HepG2 (cell line): Measurements from ENCODE around the gene MEAF6. TPM values are rescaled to one million over a fixed set of nuclear protein-coding genes. Genes with fewer than 3 reads are reported as not detected.

Source experiments
- EHMT2 ChIP-seq: fragments of 200-600 bp; sonication (generic); IDR thresholded peaks from 2 replicates; pipeline ENCODE4 v1.7.0; 2017; ENCODE audit warnings: antibody characterized with exemption, low read depth, low read length, borderline replicate concordance
- HIVEP1 ChIP-seq: sonication (generic); formaldehyde crosslinking; IDR thresholded peaks from 2 replicates; pipeline ENCODE4 v1.4.0; 2020; ENCODE audit warnings: mild to moderate bottlenecking, missing genetic modification reagents
- IKZF4 ChIP-seq: sonication (generic); formaldehyde crosslinking; IDR thresholded peaks from 2 replicates; pipeline ENCODE4 v1.5.1; 2020; ENCODE audit warnings: borderline replicate concordance, mild to moderate bottlenecking, low read depth, missing genetic modification reagents; ENCODE audit errors: not compliant biosample characterization
- IRF9 ChIP-seq: sonication (generic); formaldehyde crosslinking; IDR thresholded peaks from 2 replicates; pipeline ENCODE4 v1.8.0; 2022; ENCODE audit warnings: missing genetic modification reagents, mild to moderate bottlenecking, borderline replicate concordance
- KDM6A ChIP-seq: IDR thresholded peaks from 2 replicates; pipeline ENCODE4 v1.6.1; 2016; ENCODE audit warnings: low read depth
- MAFK ChIP-seq, 2 experiments: IDR thresholded peaks in 1 of 2; conservative IDR thresholded peaks in 1 of 2; 2 replicates each; pipeline ENCODE4 v1.6.1; 2011; ENCODE audit warnings: improper control_type of control experiment in 2 of 2, low read length in 2 of 2
- NFKBIZ ChIP-seq: IDR thresholded peaks from 2 replicates; pipeline ENCODE4 v1.6.1; 2018; ENCODE audit warnings: missing genetic modification reagents, missing compliant biosample characterization
- NR0B2 ChIP-seq: sonication (generic); formaldehyde crosslinking; IDR thresholded peaks from 2 replicates; pipeline ENCODE4 v1.4.0; 2020; ENCODE audit warnings: mild to moderate bottlenecking, missing genetic modification reagents
- PRDM10 ChIP-seq: sonication (generic); formaldehyde crosslinking; IDR thresholded peaks from 2 replicates; pipeline ENCODE4 v1.4.0; 2020; ENCODE audit warnings: low read depth, missing genetic modification reagents
- RARG ChIP-seq: sonication (generic); formaldehyde crosslinking; IDR thresholded peaks from 2 replicates; pipeline ENCODE4 v1.4.0; 2020; ENCODE audit warnings: low read depth, mild to moderate bottlenecking, missing genetic modification reagents
- SETDB1 ChIP-seq: sonication (generic); formaldehyde crosslinking; IDR thresholded peaks from 2 replicates; pipeline ENCODE4 v1.5.1; 2020; ENCODE audit warnings: missing genetic modification reagents, mild to moderate bottlenecking, borderline replicate concordance
- SP140L ChIP-seq: sonication (generic); formaldehyde crosslinking; IDR thresholded peaks from 2 replicates; pipeline ENCODE4 v1.4.0; 2020; ENCODE audit warnings: missing genetic modification reagents, borderline replicate concordance
- TAF1 ChIP-seq: sonication (generic); formaldehyde crosslinking; IDR thresholded peaks from 2 replicates; pipeline ENCODE4 v1.4.0; 2020; ENCODE audit warnings: missing genetic modification reagents
- U2AF1 ChIP-seq: fragments of 200-400 bp; formaldehyde crosslinking; optimal IDR thresholded peaks from 2 replicates; pipeline ENCODE3; 2017; ENCODE audit warnings: mild to moderate bottlenecking, low read depth, low read length
- ZNF547 ChIP-seq: sonication (generic); formaldehyde crosslinking; IDR thresholded peaks from 2 replicates; pipeline ENCODE4 v1.5.1; 2020; ENCODE audit warnings: mild to moderate bottlenecking, missing genetic modification reagents
- ZNF619 ChIP-seq: sonication (generic); formaldehyde crosslinking; IDR thresholded peaks from 2 replicates; pipeline ENCODE4 v1.4.0; 2020; ENCODE audit warnings: mild to moderate bottlenecking, missing genetic modification reagents
- polyA plus RNA-seq, 8 experiments: library from polyadenylated mRNA; depleted of rRNA in 3 of 8; stranded (reverse) in 7 of 8; unstranded in 1 of 8; fragments of >200 nt; fragmentation: Illumina TruSeq in 4 of 8; extraction: Trizol in 4 of 8; gene quantifications; 2 replicates each; pipeline versions ENCODE4 v1.2.1 to v1.2.3, GENCODE V29; 2011 to 2016; ENCODE audit warnings: low read depth in 4 of 8, missing spikeins in 1 of 8, mixed read lengths in 1 of 8; ENCODE audit not compliant: insufficient read depth in 1 of 8
- total RNA-seq, 5 experiments: library from RNA; depleted of rRNA; stranded (reverse); fragments of >200 nt; fragmentation: Illumina TruSeq; extraction: Trizol; gene quantifications; 2 replicates each; pipeline ENCODE4 v1.2.3, GENCODE V29; 2016; ENCODE audit warnings: low read depth in 1 of 5
- TF ChIP-seq, protein P1 (sequence below): sonication (generic); formaldehyde crosslinking; IDR thresholded peaks from 2 replicates; pipeline ENCODE4 v1.4.0; 2020; ENCODE audit warnings: missing genetic modification reagents
- TF ChIP-seq, protein P2 (sequence below): sonication (generic); formaldehyde crosslinking; IDR thresholded peaks from 2 replicates; pipeline ENCODE4 v1.4.0; 2020; ENCODE audit warnings: low read depth, mild to moderate bottlenecking, missing genetic modification reagents

MEAF6 gene
- total and polyA plus RNA-seq, 2 of the 13 experiments (the other 11 are each of a cell fraction or from before 2014, with no cell fraction given), result 29.5 to 45.6 TPM

- TF ChIP-seq PRDM10 (CRISPR knock-in tag) (no peak), NFKBIZ (no peak), SP140L (CRISPR knock-in tag) (no peak), NR0B2 (CRISPR knock-in tag) (0 out of 2 replicates have a peak, but pooled peaks have one; percentile 64), IKZF4 (CRISPR knock-in tag) (no peak), TAF1 (CRISPR knock-in tag) (peak; percentile 78), SETDB1 (CRISPR knock-in tag) (no peak), KDM6A (CRISPR knock-in tag) (no peak), IRF9 (peak; percentile 76; the same call in 1 of the 2 replicates), ZNF547 (CRISPR knock-in tag) (peak; percentile 49; the same call in 1 of the 2 replicates), EHMT2 (no peak), U2AF1 (no peak), ZNF619 (CRISPR knock-in tag) (no peak), MAFK (conservative IDR thresholded peaks at IDR 0.05 in 1 of 2, IDR thresholded peaks at IDR 0.05 in 1 of 2; ENCODE audit: low read length in 2 of 2) (no peak), RARG (CRISPR knock-in tag) (peak; percentile 67; the same call in 1 of the 2 replicates), HIVEP1 (CRISPR knock-in tag) (peak; percentile 83)
- TF ChIP-seq, protein P1, sequence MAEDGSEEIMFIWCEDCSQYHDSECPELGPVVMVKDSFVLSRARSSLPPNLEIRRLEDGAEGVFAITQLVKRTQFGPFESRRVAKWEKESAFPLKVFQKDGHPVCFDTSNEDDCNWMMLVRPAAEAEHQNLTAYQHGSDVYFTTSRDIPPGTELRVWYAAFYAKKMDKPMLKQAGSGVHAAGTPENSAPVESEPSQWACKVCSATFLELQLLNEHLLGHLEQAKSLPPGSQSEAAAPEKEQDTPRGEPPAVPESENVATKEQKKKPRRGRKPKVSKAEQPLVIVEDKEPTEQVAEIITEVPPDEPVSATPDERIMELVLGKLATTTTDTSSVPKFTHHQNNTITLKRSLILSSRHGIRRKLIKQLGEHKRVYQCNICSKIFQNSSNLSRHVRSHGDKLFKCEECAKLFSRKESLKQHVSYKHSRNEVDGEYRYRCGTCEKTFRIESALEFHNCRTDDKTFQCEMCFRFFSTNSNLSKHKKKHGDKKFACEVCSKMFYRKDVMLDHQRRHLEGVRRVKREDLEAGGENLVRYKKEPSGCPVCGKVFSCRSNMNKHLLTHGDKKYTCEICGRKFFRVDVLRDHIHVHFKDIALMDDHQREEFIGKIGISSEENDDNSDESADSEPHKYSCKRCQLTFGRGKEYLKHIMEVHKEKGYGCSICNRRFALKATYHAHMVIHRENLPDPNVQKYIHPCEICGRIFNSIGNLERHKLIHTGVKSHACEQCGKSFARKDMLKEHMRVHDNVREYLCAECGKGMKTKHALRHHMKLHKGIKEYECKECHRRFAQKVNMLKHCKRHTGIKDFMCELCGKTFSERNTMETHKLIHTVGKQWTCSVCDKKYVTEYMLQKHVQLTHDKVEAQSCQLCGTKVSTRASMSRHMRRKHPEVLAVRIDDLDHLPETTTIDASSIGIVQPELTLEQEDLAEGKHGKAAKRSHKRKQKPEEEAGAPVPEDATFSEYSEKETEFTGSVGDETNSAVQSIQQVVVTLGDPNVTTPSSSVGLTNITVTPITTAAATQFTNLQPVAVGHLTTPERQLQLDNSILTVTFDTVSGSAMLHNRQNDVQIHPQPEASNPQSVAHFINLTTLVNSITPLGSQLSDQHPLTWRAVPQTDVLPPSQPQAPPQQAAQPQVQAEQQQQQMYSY (CRISPR knock-in tag), result peak; percentile 65; the same call in 1 of the 2 replicates
- TF ChIP-seq, protein P2, sequence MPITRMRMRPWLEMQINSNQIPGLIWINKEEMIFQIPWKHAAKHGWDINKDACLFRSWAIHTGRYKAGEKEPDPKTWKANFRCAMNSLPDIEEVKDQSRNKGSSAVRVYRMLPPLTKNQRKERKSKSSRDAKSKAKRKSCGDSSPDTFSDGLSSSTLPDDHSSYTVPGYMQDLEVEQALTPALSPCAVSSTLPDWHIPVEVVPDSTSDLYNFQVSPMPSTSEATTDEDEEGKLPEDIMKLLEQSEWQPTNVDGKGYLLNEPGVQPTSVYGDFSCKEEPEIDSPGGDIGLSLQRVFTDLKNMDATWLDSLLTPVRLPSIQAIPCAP (CRISPR knock-in tag), result no peak
These were observed at the start of gene MEAF6 (continued) for GRCh38 chr1:37514350-37515184.
